GM15510 (cell line): ENCODE measurements around the gene BCS1L.

Experiments used
- POLR2A ChIP-seq: IDR thresholded peaks from 3 replicates; pipeline ENCODE4 v1.6.1; 2011; ENCODE audit warnings: borderline replicate concordance; ENCODE audit not compliant: insufficient read length; ENCODE audit errors: extremely low read depth

The BCS1L gene

GRCh38 chr2:218694405-218695145, 35.1 kb downstream of the BCS1L start:
- TF ChIP-seq POLR2A = no peak

- TF ChIP-seq POLR2A = no peak
These were observed 39.4 kb downstream of the BCS1L start for GRCh38 chr2:218698885-218699284.

GRCh38 chr2:218701806-218702205, 42.3 kb downstream of the BCS1L start:
- TF ChIP-seq POLR2A = no peak

- TF ChIP-seq POLR2A = no peak
These were observed 43.9 kb downstream of the BCS1L start for GRCh38 chr2:218703341-218703740.

GRCh38 chr2:218708086-218708485, 48.6 kb downstream of the BCS1L start:
- TF ChIP-seq POLR2A = no peak

- no peak for TF ChIP-seq POLR2A
These were observed 50.4 kb downstream of the BCS1L start for GRCh38 chr2:218709908-218710307.

GRCh38 chr2:218710334-218710686, 50.8 kb downstream of the BCS1L start:
- no peak for TF ChIP-seq POLR2A

- peak; percentile 66 for TF ChIP-seq POLR2A
These were observed 51.4 kb downstream of the BCS1L start, which contains the start of gene TTLL4 for GRCh38 chr2:218710687-218711549. Gene TTLL4, plus strand, starts transcription at chr2:218710835. Its CDS starts 26,842 bp downstream, at chr2:218737677.

- no peak for TF ChIP-seq POLR2A
These were observed 52.1 kb downstream of the BCS1L start for GRCh38 chr2:218711550-218711929.
